AG09309 (cell line): ENCODE data around the gene ATP9B.
"Not testable (repeated sequence)": the region's sequence is repeated elsewhere in the genome, so short reads cannot be mapped to it uniquely, and the experiment has no call there.

Experiments used
- DNase-seq: peaks from one replicate; pipeline ENCODE4 v3.0.0-alpha.2; 2010; ENCODE audit warnings: low read depth
- H3K4me3 ChIP-seq: 2 replicates; pipeline ENCODE4 v1.5.1; 2011; ENCODE audit warnings: mild to moderate bottlenecking, low read depth, low read length, moderate library complexity; ENCODE audit not compliant: control insufficient read depth
- TF ChIP-seq, protein P1 (sequence below): IDR thresholded peaks from 2 replicates; pipeline ENCODE4 v1.5.1; 2011; ENCODE audit warnings: mild to moderate bottlenecking, low read depth, low read length, inconsistent platforms; ENCODE audit not compliant: insufficient read depth, control insufficient read depth; ENCODE audit errors: missing control alignments

Gene ATP9B

DNA sequence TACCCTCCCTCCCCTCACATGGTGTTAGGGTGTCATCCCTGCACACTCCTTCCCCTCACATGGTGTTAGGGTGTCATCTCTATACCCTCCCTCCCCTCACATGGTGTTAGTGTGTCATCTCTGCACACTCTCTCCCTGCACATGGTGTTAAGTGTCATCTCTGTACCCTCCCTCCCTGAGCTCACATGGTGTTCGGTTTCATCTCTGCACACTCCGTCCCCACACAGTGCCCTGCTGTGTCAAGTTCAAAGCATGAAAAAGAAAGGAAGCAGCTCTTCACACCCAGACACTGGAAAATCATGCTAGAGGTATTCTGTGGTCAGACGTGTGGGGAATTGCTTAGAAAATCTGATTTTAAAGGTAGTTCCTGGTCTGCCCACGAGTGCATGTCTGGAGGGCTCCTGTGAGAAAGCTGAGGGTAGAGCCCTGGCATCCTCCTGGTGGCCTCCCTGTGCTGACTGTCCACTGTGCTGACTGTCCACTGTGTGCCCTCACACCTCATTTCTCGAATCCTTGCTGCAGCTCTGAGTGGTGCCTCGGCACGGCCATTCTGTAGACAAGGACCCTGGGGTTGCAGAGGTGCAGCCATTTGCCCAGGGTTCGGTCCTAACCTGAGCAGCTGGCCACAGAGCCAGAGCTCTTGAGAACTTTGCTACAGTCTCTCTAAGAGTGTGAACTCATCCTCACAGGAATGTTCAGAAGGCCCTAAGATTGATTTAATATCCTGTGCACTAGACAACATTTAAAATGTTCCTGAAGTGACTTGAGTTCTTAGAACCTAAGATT is 257.4 kb downstream of the ATP9B start:
- TF ChIP-seq, protein P1, sequence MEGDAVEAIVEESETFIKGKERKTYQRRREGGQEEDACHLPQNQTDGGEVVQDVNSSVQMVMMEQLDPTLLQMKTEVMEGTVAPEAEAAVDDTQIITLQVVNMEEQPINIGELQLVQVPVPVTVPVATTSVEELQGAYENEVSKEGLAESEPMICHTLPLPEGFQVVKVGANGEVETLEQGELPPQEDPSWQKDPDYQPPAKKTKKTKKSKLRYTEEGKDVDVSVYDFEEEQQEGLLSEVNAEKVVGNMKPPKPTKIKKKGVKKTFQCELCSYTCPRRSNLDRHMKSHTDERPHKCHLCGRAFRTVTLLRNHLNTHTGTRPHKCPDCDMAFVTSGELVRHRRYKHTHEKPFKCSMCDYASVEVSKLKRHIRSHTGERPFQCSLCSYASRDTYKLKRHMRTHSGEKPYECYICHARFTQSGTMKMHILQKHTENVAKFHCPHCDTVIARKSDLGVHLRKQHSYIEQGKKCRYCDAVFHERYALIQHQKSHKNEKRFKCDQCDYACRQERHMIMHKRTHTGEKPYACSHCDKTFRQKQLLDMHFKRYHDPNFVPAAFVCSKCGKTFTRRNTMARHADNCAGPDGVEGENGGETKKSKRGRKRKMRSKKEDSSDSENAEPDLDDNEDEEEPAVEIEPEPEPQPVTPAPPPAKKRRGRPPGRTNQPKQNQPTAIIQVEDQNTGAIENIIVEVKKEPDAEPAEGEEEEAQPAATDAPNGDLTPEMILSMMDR = no peak
- no peak overlapping the region for H3K4me3 ChIP-seq
- no peak for DNase-seq

DNA sequence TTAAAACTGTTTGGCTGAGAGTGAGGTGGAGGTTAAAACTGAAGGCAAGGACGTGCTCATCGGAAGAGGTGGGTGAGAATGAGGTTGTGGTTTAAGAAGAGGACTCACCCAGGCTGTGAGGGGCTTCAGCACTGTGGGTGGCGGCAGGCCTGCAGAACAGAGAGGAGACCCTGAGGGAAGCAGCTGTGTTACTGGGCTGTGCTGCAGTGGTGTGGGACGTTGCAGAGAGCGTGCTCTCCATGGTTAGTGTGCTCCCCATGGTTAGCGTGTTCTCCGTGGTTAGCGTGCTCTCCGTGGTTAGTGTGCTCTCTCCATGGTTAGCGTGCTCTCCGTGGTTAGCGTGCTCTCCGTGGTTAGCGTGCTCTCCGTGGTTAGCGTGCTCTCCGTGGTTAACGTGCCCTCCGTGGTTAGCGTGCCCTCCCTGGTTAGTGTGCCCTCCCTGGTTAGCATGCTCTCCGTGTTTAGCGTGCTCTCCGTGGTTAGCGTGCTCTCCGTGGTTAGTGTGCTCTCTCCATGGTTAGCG is 258.1 kb downstream of the ATP9B start:
- TF ChIP-seq, protein P1 = no peak
- DNase-seq = no peak
- H3K4me3 ChIP-seq = no peak overlapping the region

DNA sequence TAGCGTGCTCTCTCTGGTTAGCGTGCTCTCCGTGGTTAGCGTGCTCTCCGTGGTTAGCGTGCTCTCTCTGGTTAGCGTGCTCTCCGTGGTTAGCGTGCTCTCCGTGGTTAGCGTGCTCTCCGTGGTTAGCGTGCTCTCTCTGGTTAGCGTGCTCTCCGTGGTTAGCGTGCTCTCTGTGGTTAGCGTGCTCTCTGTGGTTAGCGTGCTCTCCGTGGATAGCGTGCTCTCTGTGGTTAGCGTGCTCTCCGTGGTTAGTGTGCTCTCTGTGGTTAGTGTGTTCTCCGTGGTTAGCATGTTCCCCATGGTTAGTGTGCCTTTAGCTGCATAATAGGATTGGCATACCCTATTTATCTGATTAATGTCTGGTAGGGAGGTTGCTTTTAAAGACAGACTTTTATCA is 258.7 kb downstream of the ATP9B start:
- not testable (repeated sequence) for DNase-seq, H3K4me3 ChIP-seq

DNA sequence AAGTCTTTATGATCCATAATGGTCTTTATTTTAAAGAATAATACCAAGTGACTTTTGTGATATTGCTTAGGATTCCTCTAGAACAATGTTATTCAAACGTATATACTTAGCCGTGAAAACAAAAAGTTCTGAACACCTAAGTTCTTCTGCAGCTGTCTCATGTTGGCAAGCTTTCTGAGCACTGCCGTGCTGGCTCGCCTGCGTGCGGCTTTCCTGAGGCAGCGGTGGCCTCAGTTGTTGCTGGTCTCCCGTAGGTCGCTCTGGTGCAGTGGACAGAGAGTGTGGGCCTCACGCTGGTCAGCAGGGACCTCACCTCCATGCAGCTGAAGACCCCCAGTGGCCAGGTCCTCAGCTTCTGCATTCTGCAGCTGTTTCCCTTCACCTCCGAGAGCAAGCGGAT is 259.7 kb downstream of the ATP9B start:
- no peak overlapping the region for H3K4me3 ChIP-seq

DNA sequence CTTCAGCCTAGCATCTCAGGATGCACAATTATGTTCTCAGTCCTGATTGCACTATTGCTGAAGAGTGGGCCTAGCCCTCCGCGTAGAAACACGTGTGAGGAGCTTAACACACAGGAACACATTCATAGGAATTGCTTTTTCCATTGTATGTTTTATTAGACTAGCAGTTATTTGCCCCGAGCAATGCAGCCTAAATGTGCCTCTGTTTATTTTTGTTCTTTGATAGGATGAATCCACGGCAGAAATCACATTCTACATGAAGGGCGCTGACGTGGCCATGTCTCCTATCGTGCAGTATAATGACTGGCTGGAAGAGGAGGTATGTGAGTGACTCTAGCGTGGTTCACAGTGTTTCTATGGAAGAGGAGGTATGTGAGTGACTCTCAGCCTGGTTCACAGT is 260.6 kb downstream of the ATP9B start:
- DNase-seq = no peak
- no peak overlapping the region for H3K4me3 ChIP-seq
- TF ChIP-seq, protein P1 = no peak

More for the DNA sequence above, 259.7 kb downstream of the ATP9B start:
- TF ChIP-seq, protein P1 = no peak
- no peak for DNase-seq

DNA sequence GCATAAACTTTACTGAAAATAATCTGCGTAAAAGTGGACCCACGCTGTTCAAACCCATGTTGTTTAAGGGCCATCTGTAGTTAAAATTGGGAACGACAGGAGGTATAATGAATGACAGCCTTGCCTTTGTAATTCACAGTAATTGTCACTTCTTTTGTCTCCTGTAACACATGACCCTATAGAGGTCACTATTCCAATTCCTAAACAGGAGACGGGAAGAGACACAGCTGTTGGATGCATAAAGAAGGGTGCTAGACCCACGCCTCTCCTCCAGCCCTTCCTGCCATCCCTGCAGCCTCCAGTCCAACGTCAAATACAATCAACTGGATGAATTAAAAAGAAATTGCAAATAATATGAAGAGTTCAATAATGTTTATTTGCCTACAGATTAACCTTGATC is 263.5 kb downstream of the ATP9B start:
- DNase-seq = no peak
- H3K4me3 ChIP-seq = no peak overlapping the region
- TF ChIP-seq, protein P1 = no peak

DNA sequence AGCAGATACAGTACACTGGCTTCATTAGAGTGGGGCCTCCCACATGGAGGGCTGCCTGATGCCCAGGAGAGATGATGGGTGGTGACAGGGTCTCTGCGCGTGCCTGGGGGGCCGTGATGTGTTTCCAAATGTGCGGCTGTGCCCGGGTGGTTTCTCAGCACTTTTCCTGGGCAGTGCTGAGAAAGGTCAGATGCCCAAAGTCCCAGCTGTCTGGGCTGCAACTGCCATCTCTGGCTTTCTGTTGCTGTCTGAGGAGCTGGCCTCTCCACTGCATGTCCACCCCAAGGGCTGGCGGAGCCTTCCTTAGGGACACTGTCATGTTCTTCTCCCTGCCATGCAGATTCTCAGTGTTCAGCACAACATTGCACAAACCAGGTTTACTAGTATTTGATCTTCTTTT is 263.9 kb downstream of the ATP9B start:
- TF ChIP-seq, protein P1 = no peak
- no peak overlapping the region for H3K4me3 ChIP-seq
- DNase-seq = no peak
